Activated CD8-positive, alpha-beta T cell treated with anti-CD3 and anti-CD28 coated beads for 36 hours (primary cell): ENCODE data around the gene CTBP2. TPM values are rescaled to one million over a fixed set of nuclear protein-coding genes. Genes with fewer than 3 reads are reported as not detected.

Source experiments
- ATAC-seq: fragments of 200-7000 bp; cut with Tn5 transposase; one replicate; pipeline ENCODE4 v1.10.0; 2021; ENCODE audit warnings: mild to moderate bottlenecking, moderate library complexity
- CTCF ChIA-PET: fragments of 350-600 bp; sonication (Branson Sonifier 250); formaldehyde crosslinking; loops from one replicate; lab custom pipeline; 2021; ENCODE audit warnings: antibody characterized with exemption; lab: Charles Lee
- POLR2A ChIA-PET: fragments of 350-600 bp; sonication (Branson Sonifier 250); formaldehyde crosslinking; loops from one replicate; lab custom pipeline; 2021; ENCODE audit warnings: antibody characterized with exemption; lab: Charles Lee
- DNase-seq: peaks from one replicate; pipeline ENCODE4 v3.0.0-alpha.2; 2020
- H3K27ac Mint-ChIP-seq: one replicate; pipeline ENCODE4 v1.8.0; 2021; ENCODE audit warnings: mild to moderate bottlenecking, mixed read lengths
- H3K27me3 Mint-ChIP-seq: one replicate; pipeline ENCODE4 v1.8.0; 2021; ENCODE audit warnings: mixed read lengths
- H3K36me3 Mint-ChIP-seq: one replicate; pipeline ENCODE4 v1.8.0; 2021; ENCODE audit warnings: low read depth, mixed read lengths
- H3K4me1 Mint-ChIP-seq: one replicate; pipeline ENCODE4 v1.8.0; 2021; ENCODE audit warnings: low read depth, mixed read lengths
- H3K4me3 Mint-ChIP-seq: one replicate; pipeline ENCODE4 v1.8.0; 2021; ENCODE audit warnings: mild to moderate bottlenecking, moderate library complexity, mixed read lengths
- H3K9me3 Mint-ChIP-seq: one replicate; pipeline ENCODE4 v1.8.0; 2021; ENCODE audit warnings: mixed read lengths
- intact Hi-C: fragments of 100-400 bp; cut with micrococcal nuclease; formaldehyde crosslinking; loops from one replicate; pipeline ENCODE4 v1.10.0; 2022
- total RNA-seq, 2 experiments: library from RNA; stranded (reverse); gene quantifications; one replicate each; pipeline ENCODE4 v1.2.3, GENCODE V29; 2021
- TF ChIP-seq, protein P1 (sequence below): fragments of 200-600 bp; IDR thresholded peaks from one replicate; pipeline ENCODE4 v1.8.0; 2022; ENCODE audit warnings: antibody characterized with exemption, mild to moderate bottlenecking

CTBP2 gene
- total RNA-seq, 2 experiments from 2014 or later = 0.60 to 0.88 TPM

DNA sequence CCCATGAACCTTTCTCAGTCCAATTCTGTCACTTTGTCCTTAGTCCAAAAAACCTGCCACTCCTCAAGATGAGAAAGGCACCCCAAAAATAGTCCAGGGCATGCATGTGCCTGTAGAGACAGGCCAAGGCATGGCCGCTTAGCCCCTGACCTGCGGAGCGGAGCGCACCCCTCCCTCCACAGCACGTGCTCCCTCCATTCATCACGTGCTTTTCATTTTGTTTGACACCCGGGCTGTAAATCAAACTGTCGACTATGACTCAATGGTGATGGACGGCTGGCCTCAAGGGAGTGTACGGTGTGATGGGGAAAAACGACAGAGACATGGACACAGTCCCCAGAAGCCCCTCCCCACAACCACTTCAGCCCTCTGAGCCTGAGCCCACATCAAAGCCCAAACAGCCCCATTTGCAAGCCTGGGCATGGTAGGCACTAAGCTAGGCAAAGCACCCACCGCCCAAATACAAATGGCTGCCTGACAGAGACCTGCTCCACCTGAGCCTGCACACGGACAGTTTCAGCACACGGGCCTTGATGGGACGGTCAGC lies 127.8 kb downstream of the CTBP2 start:
- ChIA-PET POLR2A (no interaction called here), CTCF (interaction anchor here (2.6 kb wide), 1 partner anchor 15 kb away, joined by 11 read pairs; no protein-coding TSS in a partner anchor)
- H3K9me3 Mint-ChIP-seq = no peaks in the 10 kb centered on the region
- TF ChIP-seq, protein P1, sequence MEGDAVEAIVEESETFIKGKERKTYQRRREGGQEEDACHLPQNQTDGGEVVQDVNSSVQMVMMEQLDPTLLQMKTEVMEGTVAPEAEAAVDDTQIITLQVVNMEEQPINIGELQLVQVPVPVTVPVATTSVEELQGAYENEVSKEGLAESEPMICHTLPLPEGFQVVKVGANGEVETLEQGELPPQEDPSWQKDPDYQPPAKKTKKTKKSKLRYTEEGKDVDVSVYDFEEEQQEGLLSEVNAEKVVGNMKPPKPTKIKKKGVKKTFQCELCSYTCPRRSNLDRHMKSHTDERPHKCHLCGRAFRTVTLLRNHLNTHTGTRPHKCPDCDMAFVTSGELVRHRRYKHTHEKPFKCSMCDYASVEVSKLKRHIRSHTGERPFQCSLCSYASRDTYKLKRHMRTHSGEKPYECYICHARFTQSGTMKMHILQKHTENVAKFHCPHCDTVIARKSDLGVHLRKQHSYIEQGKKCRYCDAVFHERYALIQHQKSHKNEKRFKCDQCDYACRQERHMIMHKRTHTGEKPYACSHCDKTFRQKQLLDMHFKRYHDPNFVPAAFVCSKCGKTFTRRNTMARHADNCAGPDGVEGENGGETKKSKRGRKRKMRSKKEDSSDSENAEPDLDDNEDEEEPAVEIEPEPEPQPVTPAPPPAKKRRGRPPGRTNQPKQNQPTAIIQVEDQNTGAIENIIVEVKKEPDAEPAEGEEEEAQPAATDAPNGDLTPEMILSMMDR = no peak
- no peak overlapping the region for H3K4me3 Mint-ChIP-seq
- DNase-seq (no peak), ATAC-seq (no peak)
- no peak overlapping the region for H3K27ac Mint-ChIP-seq
- no peaks in the 10 kb centered on the region for H3K36me3 Mint-ChIP-seq
- intact Hi-C loops = no loop called here
- no peaks in the 10 kb centered on the region for H3K4me1 Mint-ChIP-seq
- no peaks in the 10 kb centered on the region for H3K27me3 Mint-ChIP-seq

DNA sequence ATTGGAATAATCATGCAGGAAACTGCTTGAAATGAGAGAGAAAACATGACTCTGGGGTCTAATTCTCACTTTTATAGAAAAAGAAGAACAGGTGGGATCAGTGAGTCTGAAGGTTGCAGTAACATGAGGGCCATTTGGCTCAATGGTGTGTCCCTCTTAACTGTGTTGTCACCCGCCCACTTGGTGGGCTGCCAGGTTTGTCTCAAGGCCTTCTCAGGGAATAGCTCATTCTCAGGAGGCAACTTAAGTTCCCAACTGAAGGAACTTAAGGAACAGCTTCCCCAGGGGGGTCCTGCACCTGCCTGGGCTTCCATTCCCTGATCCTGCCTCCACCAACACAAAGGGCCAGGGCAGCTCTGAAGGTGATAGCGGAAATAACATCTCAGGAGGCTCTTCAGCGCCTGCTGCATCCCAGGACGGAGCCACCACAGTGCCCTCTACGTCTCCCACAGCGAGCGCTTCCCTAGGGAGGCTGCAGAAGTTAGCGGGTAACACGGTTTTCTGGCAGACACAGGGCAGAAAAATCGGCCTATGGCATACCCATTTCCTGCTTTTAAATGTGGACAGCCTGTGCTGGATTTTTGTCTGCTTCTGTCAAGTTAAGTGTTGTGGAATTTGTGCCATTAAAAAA lies 129.7 kb downstream of the CTBP2 start:
- DNase-seq (no peak), ATAC-seq (no peak)
- Mint-ChIP-seq H3K4me3 (no peak overlapping the region), H3K27me3 (no peaks in the 10 kb centered on the region), H3K27ac (no peak overlapping the region), H3K4me1 (no peaks in the 10 kb centered on the region), H3K9me3 (no peaks in the 10 kb centered on the region), H3K36me3 (no peaks in the 10 kb centered on the region)
- POLR2A ChIA-PET = no interaction called here
- intact Hi-C loops = no loop called here
- CTCF ChIA-PET = no interaction called here
- TF ChIP-seq, protein P1 = no peak

DNA sequence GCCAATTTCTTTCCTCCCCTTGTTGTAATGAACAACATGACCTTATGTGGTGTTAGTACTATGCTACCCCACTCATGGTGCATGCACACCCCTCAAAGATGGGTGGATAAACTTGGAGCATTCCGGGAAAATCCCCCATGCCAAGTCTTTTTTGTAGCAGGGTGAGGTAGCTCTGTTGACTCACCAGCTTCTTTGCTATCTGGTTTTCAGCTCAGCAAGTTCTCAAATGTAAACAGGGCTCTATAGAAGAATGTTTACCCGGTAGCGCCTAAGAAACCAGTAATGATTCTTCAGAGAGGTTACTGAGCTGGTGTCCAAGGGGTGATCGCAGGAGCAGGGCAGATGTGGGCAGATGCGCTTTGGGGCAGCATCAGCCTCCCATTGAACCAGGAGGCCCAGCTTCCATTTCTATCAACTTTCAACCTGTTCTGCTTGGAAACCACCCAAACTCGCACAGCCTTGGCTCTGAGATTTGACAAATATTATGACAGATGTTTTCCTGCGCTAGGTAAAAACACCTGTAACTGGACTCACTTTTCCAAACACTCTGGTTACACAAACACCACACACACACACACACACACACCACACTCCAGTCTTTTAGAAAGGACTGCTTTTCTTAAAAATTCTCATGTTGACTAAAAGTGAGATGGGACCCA lies 130.7 kb downstream of the CTBP2 start:
- ChIA-PET CTCF (no interaction called here), POLR2A (no interaction called here)
- no peak for ATAC-seq
- TF ChIP-seq, protein P1 = no peak
- no peaks in the 10 kb centered on the region for H3K36me3 Mint-ChIP-seq
- no peaks in the 10 kb centered on the region for H3K9me3 Mint-ChIP-seq
- intact Hi-C loops = no loop called here
- H3K27ac Mint-ChIP-seq = no peak overlapping the region
- H3K4me1 Mint-ChIP-seq = no peaks in the 10 kb centered on the region
- no peak overlapping the region for H3K4me3 Mint-ChIP-seq
- H3K27me3 Mint-ChIP-seq = no peaks in the 10 kb centered on the region
- DNase-seq = no peak

DNA sequence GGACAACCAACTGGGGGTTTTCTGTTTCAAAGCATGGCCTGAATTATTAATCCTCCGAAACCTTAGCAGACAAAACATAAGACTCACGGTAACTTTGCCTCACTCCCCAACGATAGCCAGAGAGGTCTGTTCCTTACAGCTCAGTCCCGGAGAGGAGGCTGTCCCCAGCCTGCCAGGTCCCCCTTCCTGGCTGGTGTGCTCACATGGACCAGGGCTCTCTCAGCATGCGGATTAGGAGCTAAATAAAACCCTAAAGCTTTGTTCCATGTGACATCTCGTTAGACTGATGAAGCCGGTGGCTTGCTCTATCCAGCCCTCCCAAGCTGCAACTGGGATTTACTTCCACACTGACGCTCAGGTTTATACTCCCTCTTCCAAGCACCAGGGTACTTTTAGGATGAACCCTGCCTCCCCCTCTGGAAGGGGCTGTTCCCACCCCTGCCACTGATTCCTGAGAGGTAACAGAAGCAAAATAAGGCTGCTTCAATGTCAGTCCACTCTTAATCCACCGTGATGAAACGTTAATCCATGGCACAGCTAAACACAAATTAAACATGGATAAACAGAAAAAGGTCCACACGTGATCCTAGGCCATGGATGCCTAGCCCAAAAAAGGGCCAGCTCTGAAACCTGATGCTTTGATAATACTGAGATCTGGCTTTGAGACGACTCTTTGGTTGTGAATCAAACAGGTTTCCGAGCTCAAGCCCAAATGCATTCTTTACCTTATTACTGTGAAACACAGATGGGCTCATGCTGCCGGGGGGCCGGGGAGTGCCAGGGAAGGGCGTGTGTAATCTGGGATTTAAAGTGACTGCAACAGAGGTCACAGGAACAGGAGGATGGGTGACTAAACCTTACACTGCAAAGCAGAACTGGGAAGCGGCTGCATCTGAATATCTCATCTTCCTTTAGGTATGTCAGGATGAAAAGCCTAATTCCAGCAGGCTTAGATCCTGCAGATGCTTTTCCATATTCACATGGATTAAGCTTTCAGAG lies 132.2 kb downstream of the CTBP2 start:
- Mint-ChIP-seq H3K4me1 (no peaks in the 10 kb centered on the region), H3K27ac (no peak overlapping the region), H3K27me3 (no peaks in the 10 kb centered on the region), H3K36me3 (no peaks in the 10 kb centered on the region), H3K4me3 (no peak overlapping the region), H3K9me3 (no peaks in the 10 kb centered on the region)
- DNase-seq (no peak), ATAC-seq (no peak)
- ChIA-PET POLR2A (interaction anchor here (0.7 kb wide), 1 partner anchor 12 kb away, joined by 3 read pairs; no protein-coding TSS in a partner anchor), CTCF (interaction anchor here (1.0 kb wide), 1 partner anchor 20 kb away, joined by 3 read pairs; no protein-coding TSS in a partner anchor)
- TF ChIP-seq, protein P1 = no peak
- intact Hi-C loops = no loop called here
